Mucosa of rectum (tissue), 2 donors: Measurements from ENCODE around the gene RPL10.
A peak's percentile ranks its signal among the peaks of the same experiment; 100 is the strongest.

Source experiments
- H3K27ac ChIP-seq, 2 donors: one replicate each; pipeline ENCODE4 v1.7.0; 2013; ENCODE audit warnings: inconsistent platforms in 2 of 2, low read depth in 2 of 2, low read length in 2 of 2
- H3K27me3 ChIP-seq, 2 donors: one replicate each; pipeline ENCODE4 v1.7.0; 2013; ENCODE audit warnings: low read length in 2 of 2; ENCODE audit not compliant: control insufficient read depth in 2 of 2, insufficient read depth in 2 of 2
- H3K36me3 ChIP-seq, 2 donors: one replicate each; pipeline ENCODE4 v1.7.0; 2013; ENCODE audit warnings: low read length in 2 of 2; ENCODE audit not compliant: control insufficient read depth in 2 of 2, insufficient read depth in 2 of 2
- H3K4me1 ChIP-seq, 2 donors: one replicate each; pipeline ENCODE4 v1.7.0; 2013; ENCODE audit warnings: low read length in 2 of 2, mild to moderate bottlenecking in 1 of 2; ENCODE audit not compliant: control insufficient read depth in 2 of 2, insufficient read depth in 2 of 2
- H3K4me3 ChIP-seq, 2 donors: one replicate each; pipeline ENCODE4 v1.7.0; 2013; ENCODE audit warnings: low read length in 2 of 2
- H3K9ac ChIP-seq, 2 donors: one replicate each; pipeline ENCODE4 v1.7.0; 2013; ENCODE audit warnings: low read length in 2 of 2, low read depth in 1 of 2, mild to moderate bottlenecking in 1 of 2
- H3K9me3 ChIP-seq, 2 donors: one replicate each; pipeline ENCODE4 v1.7.0; 2013; ENCODE audit warnings: low read length in 2 of 2; ENCODE audit not compliant: control insufficient read depth in 2 of 2
- donor health status: healthy.
- donor health status: Normal muscosa, but diverticular disease.

RPL10 gene

GRCh38 chrX:154436983-154437752 lies 39.0 kb downstream of the RPL10 start, which contains the start of gene GDI1:
Gene GDI1, plus strand, starts transcription at chrX:154437154. Its CDS starts 101 bp downstream, at chrX:154437255.
- peak within 1 kb of the TSS; percentile 62 to 65 for H3K27ac ChIP-seq
- peaks cover 0 to 2% of the 10 kb centered on the region in 2 donors for H3K4me1 ChIP-seq
- H3K27me3 ChIP-seq, result peaks cover 0 to 3% of the 10 kb centered on the region in 2 donors
- peak within 1 kb of the TSS; percentile 69 to 77 for H3K4me3 ChIP-seq
- peak within 1 kb of the TSS; percentile 41 to 75 for H3K9ac ChIP-seq
- no peaks in the 10 kb centered on the region for H3K9me3 ChIP-seq
- H3K36me3 ChIP-seq, result peaks cover 4 to 15% of the 10 kb centered on the region in 2 donors

DNA sequence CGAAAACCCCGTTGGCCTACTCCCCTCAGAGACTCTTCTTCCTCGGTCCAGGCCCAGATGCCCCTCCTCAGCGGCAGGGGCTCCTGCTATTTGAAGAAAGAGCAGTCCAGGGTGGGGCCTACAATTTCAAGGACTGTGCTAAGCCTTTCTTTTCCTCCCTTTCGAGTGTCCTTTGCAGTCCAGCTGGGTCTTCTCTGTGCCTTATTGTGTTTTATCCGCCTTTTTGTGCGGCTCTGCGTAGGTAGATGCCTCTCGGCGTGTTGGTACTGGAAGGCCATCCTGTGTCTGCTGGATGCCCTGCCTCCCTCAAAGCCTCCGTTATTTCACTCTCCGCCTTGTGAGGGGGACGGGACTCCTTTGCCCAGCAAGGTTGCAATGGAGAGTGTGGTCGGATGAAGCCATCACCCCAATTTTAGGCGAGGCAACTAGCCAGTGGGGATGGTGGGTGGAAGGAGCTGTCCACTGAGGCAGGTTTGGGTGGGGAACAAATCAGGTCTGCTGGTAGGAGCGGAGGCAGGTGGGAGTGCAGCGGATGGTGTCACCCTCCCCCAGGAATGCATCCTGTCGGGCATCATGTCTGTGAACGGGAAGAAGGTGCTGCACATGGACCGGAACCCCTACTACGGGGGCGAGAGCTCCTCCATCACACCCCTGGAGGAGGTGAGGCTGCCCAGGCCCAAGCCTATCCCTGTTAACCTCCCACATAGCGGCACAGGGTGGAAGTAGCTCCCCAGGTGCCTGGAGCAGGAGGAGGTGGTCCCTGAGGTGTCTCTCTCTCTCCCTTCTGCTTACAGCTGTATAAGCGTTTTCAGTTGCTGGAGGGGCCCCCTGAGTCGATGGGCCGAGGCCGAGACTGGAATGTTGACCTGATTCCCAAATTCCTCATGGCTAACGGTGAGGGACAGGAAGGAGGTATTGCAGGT lies 40.1 kb downstream of the RPL10 start:
- Histone ChIP-seq H3K27ac (peak overlapping the region in 1 of 2 donors; percentile 32), H3K9me3 (no peaks in the 10 kb centered on the region), H3K4me1 (peaks cover 0 to 2% of the 10 kb centered on the region in 2 donors), H3K27me3 (peaks cover 0 to 3% of the 10 kb centered on the region in 2 donors), H3K9ac (peak overlapping the region; percentile 14 to 58), H3K4me3 (peak overlapping the region; percentile 69 to 77), H3K36me3 (peaks cover 10 to 15% of the 10 kb centered on the region in 2 donors)

DNA sequence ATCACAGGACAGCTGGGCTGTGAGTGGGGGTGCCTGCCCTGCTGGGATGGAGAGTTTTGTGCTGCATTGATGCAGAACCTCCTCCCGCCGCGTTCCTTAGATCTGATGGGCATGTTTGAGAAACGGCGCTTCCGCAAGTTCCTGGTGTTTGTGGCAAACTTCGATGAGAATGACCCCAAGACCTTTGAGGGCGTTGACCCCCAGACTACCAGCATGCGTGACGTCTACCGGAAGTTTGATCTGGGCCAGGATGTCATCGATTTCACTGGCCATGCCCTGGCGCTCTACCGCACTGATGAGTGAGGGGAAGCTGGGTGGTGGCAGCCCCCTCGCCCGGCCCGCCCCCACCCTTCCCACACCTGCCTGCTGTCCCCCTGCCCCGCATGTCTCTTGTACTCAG lies 41.7 kb downstream of the RPL10 start:
- Histone ChIP-seq H3K9me3 (no peaks in the 10 kb centered on the region), H3K4me1 (peaks cover 4 to 7% of the 10 kb centered on the region in 2 donors), H3K27me3 (peaks cover 0 to 3% of the 10 kb centered on the region in 2 donors), H3K27ac (no peak overlapping the region), H3K9ac (no peak overlapping the region), H3K36me3 (peaks cover 6 to 13% of the 10 kb centered on the region in 2 donors), H3K4me3 (no peak overlapping the region)

DNA sequence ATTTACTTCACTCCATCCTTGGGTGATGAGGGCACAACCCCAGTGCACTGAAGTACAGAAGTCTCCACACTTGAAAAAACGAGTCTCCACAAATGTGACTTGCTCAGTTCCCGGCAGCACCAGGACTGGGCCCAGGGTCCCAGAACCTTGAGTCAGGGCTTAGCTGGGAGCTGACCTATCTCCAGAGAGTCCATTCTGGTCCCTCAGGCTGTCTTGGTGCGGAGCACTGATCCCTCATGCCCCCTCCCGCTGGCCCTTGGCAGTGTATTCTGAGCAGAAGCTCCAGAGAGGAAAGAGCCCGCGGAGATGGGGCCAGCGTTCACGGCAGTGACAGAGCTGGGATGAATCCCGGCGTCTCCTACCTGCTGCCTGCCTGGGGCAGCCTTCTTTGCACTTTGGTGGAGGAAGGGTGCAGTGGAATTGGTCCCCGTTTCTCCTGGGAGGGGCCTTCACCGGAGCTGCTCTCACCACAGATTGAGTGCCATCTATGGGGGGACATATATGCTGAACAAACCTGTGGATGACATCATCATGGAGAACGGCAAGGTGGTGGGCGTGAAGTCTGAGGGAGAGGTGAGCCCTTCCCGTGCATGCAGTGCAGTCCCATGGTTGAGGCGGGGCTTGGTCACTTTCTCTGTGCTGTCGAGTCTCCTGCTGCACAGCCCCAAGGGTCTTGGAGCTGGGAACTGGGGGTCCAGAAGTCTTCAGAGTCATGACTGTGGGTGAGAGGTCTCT lies 42.6 kb downstream of the RPL10 start:
- H3K36me3 ChIP-seq, result peaks cover 6 to 7% of the 10 kb centered on the region in 2 donors

GRCh38 chrX:154441564-154441963 lies 43.4 kb downstream of the RPL10 start:
- H3K27ac ChIP-seq, result no peak overlapping the region
- peaks cover 9 to 10% of the 10 kb centered on the region in 2 donors for H3K4me1 ChIP-seq
- peaks cover 6 to 11% of the 10 kb centered on the region in 2 donors for H3K36me3 ChIP-seq
- H3K9me3 ChIP-seq, result no peaks in the 10 kb centered on the region
- no peak overlapping the region for H3K9ac ChIP-seq
- peaks cover 0 to 1% of the 10 kb centered on the region in 2 donors for H3K27me3 ChIP-seq
- H3K4me3 ChIP-seq, result no peak overlapping the region

More for the DNA sequence above, 42.6 kb downstream of the RPL10 start:
- Histone ChIP-seq H3K9ac (no peak overlapping the region), H3K27me3 (peaks cover 0 to 1% of the 10 kb centered on the region in 2 donors), H3K4me1 (peaks cover 9 to 10% of the 10 kb centered on the region in 2 donors), H3K9me3 (no peaks in the 10 kb centered on the region), H3K4me3 (no peak overlapping the region), H3K27ac (no peak overlapping the region)

- H3K27ac ChIP-seq, result no peak overlapping the region
- no peak overlapping the region for H3K4me3 ChIP-seq
- H3K4me1 ChIP-seq, result peaks cover 9 to 10% of the 10 kb centered on the region in 2 donors
- H3K27me3 ChIP-seq, result peaks cover 0 to 1% of the 10 kb centered on the region in 2 donors
- no peaks in the 10 kb centered on the region for H3K9me3 ChIP-seq
- H3K9ac ChIP-seq, result no peak overlapping the region
- H3K36me3 ChIP-seq, result peaks cover 6 to 11% of the 10 kb centered on the region in 2 donors
These were observed 44.0 kb downstream of the RPL10 start for GRCh38 chrX:154441984-154442707.

- peak overlapping the region; percentile 56 to 58 for H3K9ac ChIP-seq
- no peaks in the 10 kb centered on the region for H3K9me3 ChIP-seq
- peak overlapping the region; percentile 48 to 55 for H3K4me3 ChIP-seq
- H3K36me3 ChIP-seq, result peaks cover 6 to 13% of the 10 kb centered on the region in 2 donors
- H3K4me1 ChIP-seq, result peaks cover 7 to 10% of the 10 kb centered on the region in 2 donors
- H3K27me3 ChIP-seq, result no peaks in the 10 kb centered on the region
- peak overlapping the region; percentile 58 to 70 for H3K27ac ChIP-seq
These were observed 45.3 kb downstream of the RPL10 start for GRCh38 chrX:154443479-154443910.

- H3K4me1 ChIP-seq, result peaks cover 7 to 10% of the 10 kb centered on the region in 2 donors
- H3K4me3 ChIP-seq, result peak within 1 kb of the TSS; percentile 62 to 66
- H3K9ac ChIP-seq, result peak within 1 kb of the TSS; percentile 63 to 86
- peaks cover 12 to 16% of the 10 kb centered on the region in 2 donors for H3K36me3 ChIP-seq
- no peaks in the 10 kb centered on the region for H3K9me3 ChIP-seq
- no peaks in the 10 kb centered on the region for H3K27me3 ChIP-seq
- peak within 1 kb of the TSS; percentile 68 to 74 for H3K27ac ChIP-seq
These were observed 46.0 kb downstream of the RPL10 start, which contains the start of gene FAM50A for GRCh38 chrX:154443992-154444754. Gene FAM50A, plus strand, starts transcription at chrX:154444141. Its CDS starts 95 bp downstream, at chrX:154444236.
